OCI-LY3 (cell line): ENCODE data around the gene IBA57.

Experiments
- CTCF ChIP-seq: fragments of 200-600, 300-600 bp; sonication (generic); IDR thresholded peaks from 2 replicates; pipeline ENCODE4 v1.5.1; 2014; ENCODE audit warnings: antibody characterized with exemption, low read length, low read depth
- EZH2phosphoT487 ChIP-seq: fragments of 200-600 bp; shearing (Covaris generic); IDR thresholded peaks from 2 replicates; pipeline ENCODE4 v1.6.1; 2018; ENCODE audit warnings: antibody characterized with exemption, mixed run types, low read depth

- TF ChIP-seq CTCF, result no peak
- TF ChIP-seq EZH2phosphoT487, result no peak
Observed at GRCh38 chr1:228219962-228220780, 54.6 kb downstream of the IBA57 start.
